ENCODE data around the gene ADM2. TPM values are rescaled to one million over a fixed set of nuclear protein-coding genes. Genes with fewer than 3 reads are reported as not detected.
A peak's percentile ranks its signal among the peaks of the same experiment; 100 is the strongest.
"Not testable (repeated sequence)": the region's sequence is repeated elsewhere in the genome, so short reads cannot be mapped to it uniquely, and the experiment has no call there.

ADM2 gene
- total RNA-seq, 1 experiment from 2014 or later, result 2.2 TPM

DNA sequence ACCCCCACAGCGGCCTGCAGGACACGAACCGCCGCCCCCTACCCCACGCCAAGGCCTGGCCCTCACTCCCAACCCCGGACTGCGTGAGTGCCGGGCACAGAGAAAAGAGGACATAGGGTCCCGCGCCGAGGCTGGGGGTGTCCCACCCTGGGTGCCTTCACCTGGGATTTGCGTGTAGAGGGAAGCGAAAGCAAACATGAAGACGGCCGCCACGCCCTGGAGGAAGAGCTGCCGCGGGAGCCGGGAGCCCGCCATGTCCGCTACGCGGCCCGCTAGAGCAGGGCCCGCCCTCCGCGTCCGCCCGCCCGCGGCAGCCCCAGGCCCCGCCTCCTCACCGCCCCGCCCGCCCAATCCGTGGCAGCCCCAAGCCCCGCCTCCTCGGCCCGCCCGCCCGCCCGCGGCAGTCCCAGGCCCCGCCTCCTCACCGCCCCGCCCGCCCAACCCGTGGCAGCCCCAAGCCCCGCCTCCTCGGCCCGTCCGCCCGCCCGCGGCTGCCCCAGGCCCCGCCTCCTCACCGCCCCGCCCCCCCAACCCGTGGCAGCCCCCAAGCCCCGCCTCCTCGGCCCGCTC lies 26.2 kb downstream of the ADM2 start, which contains the start of gene LMF2:
Gene LMF2 (minus strand): TSS at position 282 of the 570 bp plus-strand sequence. CDS start 27 bp downstream, at position 255.
- no peaks in the 10 kb centered on the region for H3K9me3 ChIP-seq
- peak; percentile 81 for DNase-seq
- no peaks in the 10 kb centered on the region for H3K27me3 ChIP-seq
- peak within 1 kb of the TSS; percentile 98 for H3K4me3 ChIP-seq
- H3K36me3 ChIP-seq, result peaks cover 22% of the 10 kb centered on the region

DNA sequence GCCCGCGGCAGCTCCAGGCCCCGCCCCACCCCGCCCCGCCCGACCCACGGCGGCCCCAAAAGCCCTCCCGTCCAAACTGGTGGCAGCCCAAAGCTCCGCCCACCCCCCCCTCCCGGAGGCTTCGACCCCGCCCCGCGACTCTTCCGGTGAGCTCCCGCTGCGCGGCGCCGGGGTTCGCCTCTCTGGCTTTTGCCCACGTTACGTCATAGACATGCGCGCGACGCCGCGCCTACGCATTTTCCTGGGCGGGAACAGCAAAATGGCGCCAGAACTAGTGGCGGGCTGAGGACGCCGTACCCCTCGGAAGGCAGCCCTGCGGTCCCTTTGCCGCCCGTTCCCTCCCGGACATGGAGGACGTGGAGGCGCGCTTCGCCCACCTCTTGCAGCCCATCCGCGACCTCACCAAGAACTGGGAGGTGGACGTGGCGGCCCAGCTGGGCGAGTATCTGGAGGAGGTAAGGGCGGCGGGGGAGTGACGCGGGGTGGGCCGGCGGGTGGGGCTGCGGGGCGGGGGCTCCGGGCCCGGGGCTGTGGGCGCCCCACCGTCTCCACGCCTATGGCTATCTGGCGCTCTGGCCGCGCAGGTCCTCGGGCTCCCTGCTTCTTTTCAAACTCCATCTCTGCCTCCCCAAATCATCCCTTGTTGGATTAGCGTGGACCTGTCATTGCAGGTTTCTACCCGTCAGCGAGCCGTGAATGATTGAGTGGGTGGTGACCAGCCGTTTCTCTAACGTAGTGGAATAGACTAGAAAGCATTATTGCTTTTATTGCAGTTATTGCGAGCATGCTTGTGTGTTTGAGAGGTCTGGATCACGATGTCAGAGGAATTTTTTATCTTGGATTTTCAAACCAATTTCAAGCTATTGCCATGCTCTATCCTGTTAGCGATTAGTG lies 26.9 kb downstream of the ADM2 start, which contains the start of gene NCAPH2:
Gene NCAPH2 (plus strand): TSS at position 234 of the 894 bp plus-strand sequence. CDS start 114 bp downstream, at position 348.
- no peaks in the 10 kb centered on the region for H3K27me3 ChIP-seq
- DNase-seq, result peak; percentile 89
- H3K4me3 ChIP-seq, result peak within 1 kb of the TSS; percentile 98
- peaks cover 26% of the 10 kb centered on the region for H3K36me3 ChIP-seq
- H3K9me3 ChIP-seq, result no peaks in the 10 kb centered on the region

DNA sequence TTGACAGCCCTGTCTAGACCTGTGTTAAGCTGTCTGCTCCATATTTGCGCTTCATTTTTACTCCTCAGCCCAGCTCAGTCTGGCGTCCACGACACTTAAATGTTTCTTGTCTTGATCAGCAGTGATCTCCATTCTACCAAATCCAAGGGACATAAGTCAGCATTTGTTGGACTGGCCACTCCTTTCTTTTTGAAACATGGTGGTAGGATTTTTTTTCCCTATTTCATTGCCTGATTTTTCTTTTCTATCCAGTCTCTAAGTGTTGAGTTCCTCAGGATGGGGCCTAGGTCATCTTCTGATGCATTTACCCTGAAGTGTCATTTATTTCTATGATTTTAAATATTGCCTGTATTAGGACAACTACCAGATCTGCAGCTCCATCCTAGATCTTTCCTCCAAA lies 27.6 kb downstream of the ADM2 start:
- Histone ChIP-seq H3K9me3 (no peaks in the 10 kb centered on the region), H3K27me3 (no peaks in the 10 kb centered on the region), H3K4me3 (peak overlapping the region; percentile 74), H3K36me3 (peaks cover 25% of the 10 kb centered on the region)
- no peak for DNase-seq

DNA sequence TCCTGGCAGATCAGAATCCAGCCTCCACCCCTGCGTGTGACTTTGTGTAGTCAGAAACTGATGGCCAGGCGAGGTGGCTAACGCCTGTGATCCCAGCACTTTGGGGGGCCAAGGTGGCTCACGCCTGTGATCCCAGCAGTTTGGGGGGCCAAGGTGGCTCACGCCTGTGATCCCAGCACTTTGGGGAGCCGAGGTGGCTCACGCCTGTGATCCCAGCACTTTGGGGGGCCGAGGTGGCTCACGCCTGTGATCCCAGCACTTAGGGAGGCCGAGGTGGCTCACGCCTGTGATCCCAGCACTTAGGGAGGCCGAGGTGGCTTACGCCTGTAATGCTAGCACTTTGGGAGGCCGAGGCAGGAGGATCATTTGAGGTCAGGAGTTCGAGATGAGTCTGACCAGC lies 31.8 kb downstream of the ADM2 start:
- Histone ChIP-seq H3K4me3 (no peak overlapping the region), H3K27me3 (no peaks in the 10 kb centered on the region), H3K36me3 (peaks cover 21% of the 10 kb centered on the region), H3K9me3 (no peaks in the 10 kb centered on the region)
- no peak for DNase-seq

DNA sequence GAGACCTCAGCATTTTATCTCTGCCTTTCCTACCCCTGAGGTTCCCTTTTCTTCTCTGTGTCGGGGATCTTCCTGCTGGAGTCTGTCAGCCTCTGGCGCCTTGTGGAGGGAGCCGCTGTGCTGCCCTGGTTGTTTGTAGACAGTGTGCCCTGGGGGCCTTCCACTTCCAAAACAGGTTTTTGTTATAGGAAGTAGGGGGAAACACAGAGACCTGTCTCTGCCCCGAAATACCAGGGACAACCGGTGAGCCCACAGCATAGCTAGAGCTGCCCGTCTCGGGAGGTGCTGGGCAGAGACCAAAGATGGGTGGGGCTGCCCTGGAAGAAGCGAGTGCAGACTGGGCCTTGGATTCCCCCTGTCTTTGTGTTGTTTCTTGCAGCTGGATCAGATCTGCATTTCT lies 34.7 kb downstream of the ADM2 start:
- no peaks in the 10 kb centered on the region for H3K9me3 ChIP-seq
- no peak for DNase-seq
- H3K4me3 ChIP-seq, result no peak overlapping the region
- peaks cover 36% of the 10 kb centered on the region for H3K36me3 ChIP-seq
- no peaks in the 10 kb centered on the region for H3K27me3 ChIP-seq

DNA sequence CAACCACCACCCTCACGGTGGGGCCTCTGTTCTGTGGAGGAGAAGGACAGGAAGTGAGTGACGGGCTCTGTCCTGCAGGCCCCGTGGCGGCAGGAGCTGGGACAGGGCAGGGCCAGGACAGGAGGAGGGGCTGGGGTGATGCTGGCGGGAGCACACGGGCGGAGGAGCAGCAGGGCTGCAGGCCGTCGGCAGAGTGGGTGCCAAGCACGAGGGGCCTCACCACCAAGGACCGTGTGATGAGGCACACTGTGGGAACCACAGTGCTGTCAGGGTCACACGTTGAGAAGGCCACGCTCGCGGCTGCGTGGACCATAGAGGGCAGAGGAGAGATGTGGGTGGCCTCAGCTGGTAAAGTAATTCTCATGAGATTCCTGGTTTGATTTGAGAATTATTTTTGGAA lies 35.5 kb downstream of the ADM2 start:
- Histone ChIP-seq H3K27me3 (no peaks in the 10 kb centered on the region), H3K4me3 (no peak overlapping the region), H3K9me3 (no peaks in the 10 kb centered on the region), H3K36me3 (peaks cover 36% of the 10 kb centered on the region)
- no peak for DNase-seq

DNA sequence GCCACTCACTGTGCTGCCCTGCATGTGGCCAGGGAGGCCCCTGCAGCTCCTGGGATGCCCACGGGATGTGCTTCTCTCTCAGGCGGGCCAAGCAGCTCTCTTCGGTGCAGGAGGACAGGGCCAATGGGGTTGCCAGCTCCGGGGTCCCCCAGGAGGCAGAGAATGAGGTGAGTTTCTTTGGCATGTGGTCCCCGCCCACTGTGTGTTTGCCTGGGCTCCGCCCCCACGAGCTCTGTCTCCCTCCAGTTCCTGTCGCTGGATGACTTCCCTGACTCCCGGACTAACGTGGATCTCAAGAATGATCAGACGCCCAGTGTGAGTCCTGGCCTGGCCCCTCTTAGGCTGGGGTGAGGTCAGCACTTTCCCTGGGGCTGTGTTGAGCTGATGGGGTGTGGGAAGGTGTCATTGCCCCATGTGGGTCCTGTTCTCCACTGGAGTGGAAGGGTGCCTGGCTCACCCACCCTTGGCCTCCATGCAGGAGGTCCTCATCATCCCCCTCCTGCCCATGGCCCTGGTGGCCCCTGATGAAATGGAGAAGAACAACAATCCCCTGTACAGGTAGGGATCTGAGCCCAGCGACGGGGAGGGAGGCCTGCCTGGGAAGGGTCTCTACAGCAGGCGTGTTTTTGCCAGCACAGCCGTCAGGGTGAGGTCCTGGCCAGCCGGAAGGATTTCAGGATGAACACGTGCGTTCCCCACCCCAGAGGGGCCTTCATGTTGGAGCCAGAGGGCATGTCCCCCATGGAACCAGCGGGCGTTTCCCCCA lies 36.3 kb downstream of the ADM2 start:
- Histone ChIP-seq H3K9me3 (no peaks in the 10 kb centered on the region), H3K4me3 (no peak overlapping the region), H3K36me3 (peaks cover 35% of the 10 kb centered on the region), H3K27me3 (no peaks in the 10 kb centered on the region)
- no peak for DNase-seq

DNA sequence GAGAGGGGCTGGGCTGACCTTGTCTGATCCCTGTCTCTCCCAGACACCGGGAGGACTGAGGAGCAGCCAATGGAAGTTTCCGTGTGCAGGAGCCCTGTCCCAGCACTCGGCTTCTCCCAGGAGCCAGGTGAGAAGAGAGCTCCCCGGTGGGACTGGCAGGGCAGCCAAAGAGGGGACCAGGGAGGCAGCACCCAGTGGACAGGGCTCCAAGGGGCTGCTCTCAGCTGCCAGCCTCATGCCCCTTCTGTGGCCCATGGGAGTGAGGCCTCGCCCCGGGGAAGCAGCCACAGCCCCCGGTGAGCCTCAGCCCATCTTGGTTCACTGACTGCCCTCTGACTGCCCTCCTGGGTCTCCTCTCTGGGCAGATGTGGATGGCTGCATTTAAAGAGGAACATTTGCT lies 37.3 kb downstream of the ADM2 start:
- Histone ChIP-seq H3K9me3 (no peaks in the 10 kb centered on the region), H3K27me3 (no peaks in the 10 kb centered on the region), H3K36me3 (peaks cover 38% of the 10 kb centered on the region), H3K4me3 (no peak overlapping the region)
- DNase-seq, result no peak

DNA sequence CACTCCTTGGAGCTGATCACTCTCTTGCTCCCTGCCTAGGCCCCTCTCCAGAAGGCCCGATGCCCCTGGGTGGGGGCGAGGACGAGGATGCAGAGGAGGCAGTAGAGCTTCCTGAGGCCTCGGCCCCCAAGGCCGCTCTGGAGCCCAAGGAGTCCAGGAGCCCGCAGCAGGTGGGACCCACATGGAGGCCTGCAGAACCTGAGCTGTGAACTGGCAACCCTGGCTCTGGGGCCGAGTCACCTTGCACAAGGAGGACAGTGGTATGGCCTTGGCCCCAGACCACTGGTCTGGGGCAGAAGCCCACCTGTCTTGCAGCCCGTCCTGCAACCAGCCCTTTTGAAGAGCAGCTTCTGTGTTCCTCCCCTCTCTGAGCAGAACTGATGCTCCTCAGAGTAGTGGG lies 37.8 kb downstream of the ADM2 start:
- no peak for DNase-seq
- H3K36me3 ChIP-seq, result peaks cover 44% of the 10 kb centered on the region
- H3K9me3 ChIP-seq, result no peaks in the 10 kb centered on the region
- H3K27me3 ChIP-seq, result no peaks in the 10 kb centered on the region
- H3K4me3 ChIP-seq, result no peak overlapping the region

DNA sequence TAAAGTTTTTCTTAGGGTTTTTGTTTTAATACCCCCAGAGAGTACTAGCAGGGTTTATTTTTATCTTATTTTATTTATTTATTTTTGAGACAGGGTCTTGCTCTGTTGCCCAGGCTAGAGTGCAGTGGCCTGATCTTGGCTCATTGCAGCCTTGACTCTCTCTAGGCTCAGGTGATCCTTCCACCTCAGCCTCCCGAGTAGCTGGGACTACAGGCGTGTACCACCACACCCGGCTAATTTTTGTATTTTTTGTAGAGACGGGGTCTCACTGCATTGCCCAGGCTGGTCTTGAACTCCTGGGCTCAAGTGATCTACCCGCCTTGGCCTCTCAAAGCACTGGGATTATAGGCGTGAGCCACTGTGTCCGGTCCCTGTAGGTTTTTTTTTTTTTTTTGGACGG lies 38.8 kb downstream of the ADM2 start:
- not testable (repeated sequence) for H3K27me3 ChIP-seq, H3K9me3 ChIP-seq, DNase-seq, H3K4me3 ChIP-seq
- H3K36me3 ChIP-seq, result peaks cover 53% of the 10 kb centered on the region

DNA sequence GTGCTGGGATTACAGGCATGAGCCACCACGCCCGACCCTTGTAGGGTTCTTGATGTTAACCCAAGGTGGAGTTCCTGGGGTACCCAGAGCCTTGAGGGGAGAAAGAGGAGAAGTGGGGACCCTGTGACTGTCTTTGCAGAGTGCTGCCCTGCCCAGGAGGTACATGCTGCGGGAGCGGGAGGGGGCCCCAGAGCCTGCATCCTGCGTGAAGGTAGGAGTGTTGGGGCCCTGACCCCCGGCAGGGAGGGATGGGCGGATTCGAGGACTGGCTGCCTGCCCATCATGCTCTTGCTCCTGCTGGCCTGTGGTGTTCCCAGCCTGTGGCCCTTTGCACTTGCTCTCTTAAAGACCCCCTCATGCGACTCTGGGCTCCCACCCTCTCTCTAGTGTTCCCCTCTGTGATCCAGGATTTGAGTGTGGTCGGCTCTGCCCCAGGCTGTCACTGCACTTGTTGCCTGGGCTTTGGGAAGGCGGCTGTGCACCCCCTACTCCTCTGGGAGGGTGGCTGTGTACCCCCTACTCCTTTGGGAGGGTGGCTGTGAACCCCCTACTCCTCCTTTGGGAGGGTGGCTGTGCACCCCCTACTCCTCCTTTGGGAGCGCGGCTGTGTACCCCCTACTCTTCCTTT lies 39.6 kb downstream of the ADM2 start:
- H3K4me3 ChIP-seq, result no peak overlapping the region
- no peaks in the 10 kb centered on the region for H3K27me3 ChIP-seq
- no peaks in the 10 kb centered on the region for H3K9me3 ChIP-seq
- DNase-seq, result no peak
- peaks cover 53% of the 10 kb centered on the region for H3K36me3 ChIP-seq

DNA sequence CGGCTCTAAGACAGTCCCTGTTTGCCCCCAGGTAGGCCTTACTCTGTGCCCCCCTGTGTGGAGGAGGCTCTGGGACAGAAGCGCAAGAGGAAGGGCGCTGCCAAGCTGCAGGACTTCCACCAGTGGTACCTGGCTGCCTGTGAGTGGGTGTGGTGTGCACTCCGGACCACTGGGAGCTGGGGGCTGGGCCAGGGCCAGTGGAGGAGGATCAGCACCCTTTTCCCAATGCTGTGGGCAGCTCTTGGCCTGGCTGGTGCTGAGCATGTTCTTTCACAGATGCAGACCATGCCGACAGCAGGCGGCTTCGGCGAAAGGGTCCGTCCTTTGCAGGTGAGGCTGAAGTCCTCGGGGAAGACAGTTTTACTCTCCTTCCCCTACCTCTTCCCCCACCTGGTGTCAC lies 40.4 kb downstream of the ADM2 start:
- Histone ChIP-seq H3K36me3 (peaks cover 53% of the 10 kb centered on the region), H3K27me3 (no peaks in the 10 kb centered on the region), H3K4me3 (no peak overlapping the region), H3K9me3 (no peaks in the 10 kb centered on the region)
- no peak for DNase-seq

DNA sequence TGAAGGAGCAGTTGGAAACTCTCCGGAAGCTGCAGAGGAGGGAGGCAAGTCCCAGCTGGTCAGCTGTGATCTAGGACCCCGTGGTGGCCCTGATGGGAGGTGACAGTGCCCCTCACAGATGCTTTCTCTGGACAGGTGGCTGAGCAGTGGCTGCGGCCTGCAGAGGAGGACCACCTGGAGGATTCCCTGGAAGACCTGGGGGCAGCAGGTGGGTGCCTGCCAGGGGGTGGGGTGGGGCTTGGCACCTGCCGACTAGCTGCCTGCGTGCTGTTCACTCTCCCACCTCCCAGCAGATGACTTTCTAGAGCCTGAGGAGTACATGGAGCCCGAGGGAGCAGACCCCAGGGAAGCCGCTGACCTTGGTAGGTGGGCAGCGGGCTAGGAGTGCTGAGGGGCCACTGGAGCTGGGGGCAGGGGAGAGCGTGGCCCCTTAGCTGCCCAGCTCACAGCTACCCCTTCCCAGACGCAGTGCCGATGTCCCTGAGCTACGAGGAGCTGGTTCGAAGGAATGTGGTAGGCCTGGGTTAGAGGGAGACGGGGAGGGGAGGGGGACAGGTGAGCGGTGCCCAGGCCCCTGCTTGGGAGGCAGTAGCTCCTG lies 41.0 kb downstream of the ADM2 start:
- Histone ChIP-seq H3K9me3 (no peaks in the 10 kb centered on the region), H3K27me3 (no peaks in the 10 kb centered on the region), H3K4me3 (no peak overlapping the region), H3K36me3 (peaks cover 49% of the 10 kb centered on the region)
- no peak for DNase-seq

DNA sequence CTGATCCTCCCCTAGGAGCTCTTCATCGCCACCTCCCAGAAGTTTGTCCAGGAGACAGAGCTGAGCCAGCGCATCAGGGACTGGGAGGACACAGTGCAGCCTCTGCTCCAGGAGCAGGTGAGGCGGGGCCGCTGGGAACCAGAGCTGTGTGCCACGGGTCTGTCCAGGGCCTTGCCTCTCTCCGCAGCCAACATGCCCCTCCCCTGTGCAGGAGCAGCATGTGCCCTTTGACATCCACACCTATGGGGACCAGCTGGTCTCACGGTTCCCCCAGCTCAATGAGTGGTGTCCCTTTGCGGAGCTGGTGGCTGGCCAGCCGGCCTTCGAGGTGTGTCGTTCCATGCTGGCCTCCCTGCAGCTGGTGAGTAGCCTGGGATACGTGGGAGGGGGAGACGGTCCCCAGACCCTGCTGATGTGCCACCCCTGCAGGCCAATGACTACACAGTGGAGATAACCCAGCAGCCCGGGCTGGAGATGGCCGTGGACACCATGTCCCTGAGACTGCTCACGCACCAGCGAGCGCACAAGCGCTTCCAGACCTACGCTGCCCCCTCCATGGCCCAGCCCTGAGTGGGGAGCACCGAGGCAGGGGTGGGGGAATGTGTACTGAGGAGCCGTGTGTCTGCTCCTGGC lies 41.6 kb downstream of the ADM2 start:
- Histone ChIP-seq H3K9me3 (no peaks in the 10 kb centered on the region), H3K36me3 (peaks cover 44% of the 10 kb centered on the region)
- no peak for DNase-seq

DNA sequence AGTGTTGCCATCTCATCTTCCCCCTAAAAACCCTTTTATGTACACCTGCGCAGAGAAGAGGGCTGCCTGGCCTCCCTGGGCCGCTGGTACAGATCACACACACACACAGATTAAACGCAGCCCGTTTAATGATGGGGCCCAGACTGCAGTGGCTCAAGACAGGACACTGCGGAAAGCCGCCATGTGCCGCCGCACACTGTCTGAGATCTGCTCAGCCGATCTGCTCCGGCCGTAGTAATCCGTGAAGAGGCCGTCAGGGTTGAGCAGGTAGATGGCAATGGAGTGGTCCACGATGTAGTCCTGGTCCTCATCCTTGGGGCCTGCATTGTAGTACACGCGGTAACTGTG lies 42.1 kb downstream of the ADM2 start:
- DNase-seq, result no peak
- peaks cover 38% of the 10 kb centered on the region for H3K36me3 ChIP-seq
- H3K27me3 ChIP-seq, result no peaks in the 10 kb centered on the region
- no peaks in the 10 kb centered on the region for H3K9me3 ChIP-seq
- no peak overlapping the region for H3K4me3 ChIP-seq

More for the DNA sequence above, 41.6 kb downstream of the ADM2 start:
- Histone ChIP-seq H3K27me3 (no peaks in the 10 kb centered on the region), H3K4me3 (no peak overlapping the region)
